Stimulated activated CD4-positive, alpha-beta T cell treated with anti-CD3 and anti-CD28 coated beads, TNF-alpha, amount 100 ng/mL, for 1 hour (primary cell): ENCODE results near the gene RNF227.
"Not testable (repeated sequence)": the region's sequence is repeated elsewhere in the genome, so short reads cannot be mapped to it uniquely, and the experiment has no call there.

Experiments
- DNase-seq, 3 donors: peaks; one replicate each; pipeline ENCODE4 v3.0.0-alpha.2; 2020; ENCODE audit warnings: low read depth in 3 of 3, low spot score in 1 of 3

RNF227 gene

DNA sequence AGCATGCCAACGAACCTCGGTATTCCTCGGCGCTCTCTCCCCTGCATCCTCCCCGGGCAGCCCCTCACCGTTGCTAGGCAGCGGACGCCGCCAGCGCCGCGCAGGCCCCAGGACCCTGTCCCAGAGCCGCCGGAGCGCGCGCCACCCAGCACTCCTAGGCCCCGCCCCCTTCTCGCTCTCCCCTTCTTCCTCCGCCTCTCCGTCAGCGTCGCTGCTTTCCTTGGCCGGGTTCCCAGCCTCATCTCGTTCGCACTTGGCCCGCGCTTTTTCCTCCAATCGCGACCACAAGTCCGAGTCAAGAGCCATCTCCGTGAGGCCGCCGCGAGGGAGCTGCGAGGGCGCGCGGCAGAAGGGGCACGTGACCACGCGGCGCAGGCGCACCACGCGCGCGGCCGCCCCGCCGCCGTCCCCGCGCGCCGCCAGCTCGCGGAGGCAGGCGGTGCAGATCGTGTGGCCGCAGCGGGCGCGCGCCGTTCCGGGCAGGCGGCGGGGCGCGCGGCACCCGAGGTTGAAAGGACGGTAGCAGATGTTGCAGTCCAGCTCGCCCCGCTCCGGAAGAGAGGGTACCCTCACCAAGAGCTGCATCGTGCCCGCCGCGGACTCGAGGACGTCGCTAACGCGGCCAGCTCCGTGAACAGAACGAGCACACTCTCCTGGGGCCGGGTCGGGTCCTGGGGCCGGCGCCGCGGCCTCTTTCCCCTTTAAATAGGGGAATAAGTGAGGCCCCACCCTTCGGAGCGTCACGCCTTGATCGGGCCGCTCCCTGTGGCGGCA is at the start of gene RNF227:
Gene RNF227, minus strand, starts transcription at position 679 of the 774 bp plus-strand sequence. Its CDS starts 94 bp downstream, at position 585.
- DNase-seq: peak; percentile 54 to 76 (median 63)

DNA sequence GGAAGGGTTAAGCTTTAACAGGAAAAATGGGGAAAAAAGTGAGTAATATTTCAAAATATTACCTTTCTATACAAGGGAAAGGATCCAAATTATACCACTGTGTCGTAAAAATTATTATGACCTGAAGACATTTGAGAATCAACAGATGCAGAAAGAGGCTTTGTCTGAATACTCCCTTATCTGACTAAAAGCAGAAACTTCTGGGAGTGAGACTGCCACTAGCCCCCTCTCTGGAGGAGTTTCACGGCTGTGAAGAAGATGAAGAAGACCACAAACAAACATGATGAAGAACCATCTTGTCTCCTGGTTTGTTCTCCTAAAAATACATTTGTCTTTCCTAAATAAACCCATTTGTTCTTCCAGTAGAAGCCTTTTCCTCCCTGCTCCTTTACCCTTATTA is 45.3 kb upstream of the RNF227 start:
- DNase-seq: no peak

DNA sequence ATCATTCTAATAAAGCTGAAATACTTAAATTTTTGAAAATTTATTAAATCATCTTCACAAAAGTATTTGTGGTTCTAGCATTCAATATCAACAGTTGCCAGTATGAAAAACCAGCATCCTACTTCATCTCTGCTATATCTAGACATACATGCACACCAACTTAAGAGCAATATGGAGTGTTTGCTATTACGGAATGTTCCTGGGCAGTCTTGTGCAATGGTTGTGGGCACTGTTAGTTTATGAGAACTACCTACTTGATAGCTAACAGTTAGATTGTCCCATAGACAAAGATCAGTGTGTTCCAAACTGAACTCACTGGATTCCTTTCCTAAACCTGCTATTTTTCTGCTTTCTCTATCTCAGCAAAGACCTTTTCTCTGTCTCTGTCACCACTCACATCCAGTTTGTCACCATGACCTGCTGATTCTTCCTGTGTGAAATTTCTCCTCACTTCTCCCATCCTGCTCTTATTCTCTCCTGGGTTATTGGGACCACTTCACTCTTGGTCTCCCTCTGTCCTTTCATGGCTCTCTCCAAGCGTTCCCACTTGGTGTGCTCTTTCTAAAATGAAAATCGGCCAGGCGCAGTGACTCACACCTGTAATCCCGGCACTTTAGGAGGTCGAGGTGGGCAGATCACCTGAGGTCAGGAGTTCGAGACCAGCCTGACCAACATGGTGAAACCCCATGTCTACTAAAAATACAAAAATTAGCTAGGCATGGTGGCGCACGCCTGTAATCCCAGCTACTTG is 43.6 kb upstream of the RNF227 start:
- no peak for DNase-seq

DNA sequence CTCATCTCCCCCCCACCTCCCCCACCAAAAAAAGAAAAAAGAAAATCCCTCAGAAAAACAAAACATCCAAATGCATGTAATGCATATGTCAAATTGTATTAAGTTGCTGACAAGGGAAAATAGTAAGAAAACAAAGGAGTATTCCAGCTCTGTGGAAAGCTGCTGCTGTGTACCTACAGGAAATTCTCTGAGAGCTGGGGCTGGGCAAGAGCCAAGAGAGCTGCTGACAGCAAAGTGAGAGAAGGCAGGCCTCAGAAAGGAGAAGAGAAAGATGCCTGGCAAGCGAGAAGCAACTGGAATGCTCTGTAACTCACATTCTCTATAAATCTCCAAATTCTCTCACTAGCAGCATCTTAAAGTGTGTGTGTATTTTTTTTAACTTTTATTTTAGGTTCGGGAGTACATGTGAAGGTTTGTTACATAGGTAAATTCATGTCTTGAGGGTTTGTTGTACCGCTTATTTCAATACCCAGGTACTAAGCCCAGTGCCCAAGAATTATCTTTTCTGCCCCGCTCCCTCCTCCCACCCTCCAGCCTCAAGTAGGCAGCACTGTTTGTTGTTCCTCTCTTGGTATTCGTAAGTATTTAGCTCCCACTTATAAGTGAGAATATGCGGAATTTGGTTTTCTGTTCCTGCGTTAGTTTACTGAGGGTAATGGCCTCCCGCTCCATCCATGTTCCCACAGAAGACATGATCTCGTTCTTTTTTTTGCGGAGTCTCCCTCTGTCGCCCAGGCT is 40.3 kb upstream of the RNF227 start:
- DNase-seq: no peak

DNA sequence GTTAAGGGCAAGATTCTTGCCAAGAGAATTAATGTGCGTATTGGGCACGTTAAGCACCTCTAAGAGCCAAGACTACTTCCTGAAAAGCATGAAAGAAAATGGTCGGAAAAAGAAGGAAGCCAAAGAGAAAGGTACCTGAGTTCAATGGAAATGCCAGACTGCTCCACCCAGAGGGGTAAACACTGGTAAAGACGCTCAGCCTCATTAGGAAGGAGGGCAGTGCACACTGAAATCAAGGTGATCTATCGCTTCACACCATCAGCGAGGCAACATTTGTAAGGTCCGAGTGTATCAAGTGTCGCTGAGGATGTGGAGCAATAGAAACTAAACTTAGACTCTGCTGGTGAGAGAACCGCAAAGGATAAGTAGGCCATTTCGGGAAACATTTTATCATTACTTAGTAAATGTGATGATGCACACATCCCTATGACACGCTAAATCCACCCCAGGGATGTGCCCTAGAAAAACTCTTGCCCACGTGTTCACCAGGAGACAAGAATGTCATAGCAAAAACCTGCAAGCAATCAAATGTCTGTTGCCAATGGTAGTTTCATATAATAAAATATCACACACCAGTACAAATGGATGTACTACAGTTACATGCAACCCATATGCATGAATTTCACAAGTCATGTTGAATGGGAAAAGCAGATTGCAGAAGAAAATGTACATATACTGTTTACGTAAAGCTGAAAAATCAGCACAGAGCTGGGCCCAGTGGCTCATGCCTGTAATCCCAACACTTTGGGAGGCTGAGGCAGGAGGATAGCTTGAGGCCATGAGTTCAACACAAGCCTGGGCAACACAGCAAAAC is 39.5 kb upstream of the RNF227 start:
- DNase-seq: no peak

DNA sequence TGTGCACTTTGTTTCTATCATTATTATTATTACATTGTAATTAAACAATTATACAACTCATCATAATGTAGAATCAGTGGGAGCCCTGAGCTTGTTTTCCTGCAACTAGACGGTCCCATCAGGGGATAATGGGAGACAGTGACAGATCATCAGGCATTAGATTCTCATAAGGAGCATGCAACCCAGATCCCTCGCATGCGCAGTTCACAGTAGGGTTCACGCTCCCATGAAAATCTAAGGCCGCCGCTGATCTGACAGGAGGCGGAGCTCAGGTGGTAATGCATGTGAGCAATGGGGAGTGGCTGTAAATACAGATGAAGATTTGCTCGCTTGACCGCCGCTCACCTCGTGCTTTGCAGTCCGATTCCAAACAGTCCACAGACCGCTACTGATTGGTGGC is 37.2 kb upstream of the RNF227 start:
- not testable (repeated sequence) for DNase-seq

DNA sequence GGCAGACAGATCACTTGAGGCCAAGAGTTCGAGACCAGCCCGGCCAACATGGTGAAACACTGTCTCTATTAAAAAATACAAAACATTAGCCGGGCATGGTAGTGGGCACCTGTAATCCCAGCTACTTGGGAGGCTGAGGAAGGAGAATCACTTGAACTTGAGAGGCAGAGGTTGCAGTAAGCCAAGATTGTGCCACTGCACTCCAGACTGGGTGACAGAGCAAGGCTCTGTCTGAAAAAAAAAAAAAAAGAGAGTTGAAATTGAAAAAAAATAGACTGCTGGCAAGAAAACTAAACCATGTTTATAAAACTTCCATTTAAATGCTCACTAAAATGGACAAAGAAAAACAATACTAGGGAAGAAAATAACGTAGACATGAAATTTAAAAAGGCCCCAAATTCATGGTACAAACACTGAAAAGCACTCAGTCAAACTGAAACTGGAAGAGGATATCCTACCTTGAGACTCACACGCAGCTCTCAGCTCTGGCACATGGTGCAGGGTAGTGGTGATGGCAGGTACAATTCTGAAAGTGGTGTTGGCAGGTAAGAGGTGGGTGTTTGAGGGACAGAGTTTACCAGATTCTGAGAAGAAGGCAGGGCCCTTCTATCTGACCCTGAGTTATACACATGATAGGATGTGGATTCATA is 35.2 kb upstream of the RNF227 start:
- peak in 1 of 3 donors; percentile 13 for DNase-seq

DNA sequence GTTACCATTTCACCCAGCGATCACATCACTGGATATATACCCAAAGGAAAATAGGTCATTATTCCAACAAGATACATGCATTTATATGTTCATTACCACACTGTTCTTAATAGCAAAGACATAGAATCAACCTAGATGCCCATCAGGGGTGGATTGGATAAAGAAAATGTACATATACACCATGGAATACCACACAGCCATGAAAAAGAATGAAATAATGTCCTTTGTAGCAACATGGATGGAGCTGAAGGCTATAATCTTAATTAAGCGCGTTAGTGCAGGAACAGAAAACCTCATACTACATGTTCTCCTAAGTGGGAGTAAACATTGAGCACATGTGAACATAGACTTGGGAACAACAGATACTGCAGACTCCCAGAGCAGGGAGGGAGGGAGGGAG is 34.5 kb upstream of the RNF227 start:
- DNase-seq: no peak

DNA sequence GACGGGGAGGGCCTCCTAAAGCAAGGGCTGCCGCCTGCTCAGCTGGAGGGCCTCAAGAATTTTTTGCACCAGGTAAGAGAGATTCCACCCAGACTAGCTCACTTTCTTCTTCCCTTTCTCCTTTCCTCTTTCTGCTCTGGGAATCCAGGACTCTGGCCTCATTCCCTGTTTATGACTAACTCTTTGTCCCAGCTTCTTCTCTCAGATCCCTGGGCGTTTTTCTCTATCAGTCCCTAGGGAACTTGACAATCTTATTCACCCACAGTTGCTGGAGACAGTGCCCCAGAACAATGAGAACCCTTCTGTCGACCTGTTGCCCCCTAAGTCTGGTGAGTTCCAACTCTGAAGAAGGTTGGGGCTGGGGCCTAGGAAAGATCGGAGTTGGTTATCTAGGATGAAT is 31.6 kb upstream of the RNF227 start:
- no peak for DNase-seq

DNA sequence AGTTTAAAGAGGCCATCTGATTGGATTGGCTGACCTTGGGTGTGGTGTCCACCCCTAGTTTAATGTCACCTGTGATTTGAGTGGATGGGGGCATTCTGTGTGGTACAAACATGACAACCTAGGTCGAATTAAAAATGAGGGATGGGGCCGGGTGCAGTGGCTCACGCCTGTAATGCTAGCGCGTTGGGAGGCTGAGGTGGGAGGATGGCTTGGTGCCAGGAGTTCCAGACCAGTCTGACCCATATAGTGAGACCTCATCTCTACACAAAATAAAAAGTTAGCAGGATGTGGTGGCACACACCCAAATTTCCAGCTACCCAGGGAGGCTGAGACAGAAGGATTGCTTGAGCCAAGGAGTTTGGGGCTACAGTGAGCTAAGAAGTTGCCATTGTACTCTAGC is 30.4 kb upstream of the RNF227 start:
- no peak for DNase-seq

DNA sequence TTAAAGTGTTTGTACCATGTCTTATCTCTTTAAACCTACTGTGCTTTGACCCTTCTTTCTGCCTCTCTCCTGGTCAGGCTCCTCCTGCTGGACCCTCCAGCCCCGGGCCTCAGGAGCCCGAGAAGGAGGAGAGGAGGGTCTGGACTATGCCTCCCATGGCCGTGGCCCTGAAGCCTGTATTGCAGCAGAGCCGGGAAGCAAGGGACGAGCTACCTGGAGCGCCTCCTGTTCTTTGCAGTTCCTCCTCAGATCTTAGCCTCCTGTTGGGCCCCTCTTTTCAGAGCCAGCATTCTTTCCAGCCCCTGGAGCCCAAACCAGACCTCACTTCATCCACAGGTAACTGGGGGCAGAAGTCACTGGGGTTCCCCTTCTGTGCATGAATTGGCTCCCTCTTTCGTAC is 29.6 kb upstream of the RNF227 start:
- DNase-seq: no peak

DNA sequence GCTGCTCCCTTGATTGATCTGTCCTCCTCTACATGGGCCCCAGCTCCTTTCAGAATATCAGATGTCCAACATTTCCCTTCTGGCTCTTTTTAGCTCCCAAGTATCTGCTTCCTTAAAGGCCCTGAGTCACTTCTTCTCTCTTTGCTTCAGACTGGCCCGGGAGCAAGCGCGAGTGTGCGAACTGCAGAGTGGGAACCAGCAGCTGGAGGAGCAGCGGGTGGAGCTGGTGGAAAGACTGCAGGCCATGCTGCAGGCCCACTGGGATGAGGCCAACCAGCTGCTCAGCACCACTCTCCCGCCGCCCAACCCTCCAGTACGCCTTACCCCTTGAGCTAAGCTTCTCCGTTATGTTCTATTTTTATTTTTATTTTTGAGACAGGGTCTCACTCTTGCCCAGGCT is 28.2 kb upstream of the RNF227 start:
- DNase-seq: no peak

DNA sequence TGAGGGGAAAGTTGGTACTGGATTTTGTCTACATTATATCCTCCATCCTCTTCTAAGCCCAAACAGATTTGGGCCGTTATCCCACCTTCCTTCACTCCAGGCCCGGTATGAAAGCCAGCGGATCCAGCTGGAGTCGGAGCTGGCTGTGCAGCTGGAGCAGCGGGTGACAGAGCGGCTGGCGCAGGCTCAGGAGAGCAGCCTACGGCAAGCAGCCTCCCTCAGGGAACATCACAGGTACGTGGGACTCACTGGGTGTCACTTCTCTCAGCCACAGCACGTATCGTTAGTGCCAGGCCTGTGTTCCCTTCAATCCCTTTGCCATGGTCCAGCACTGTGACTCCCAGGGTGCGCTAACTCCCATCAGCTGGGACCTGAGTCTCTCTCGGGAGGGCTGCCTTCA is 27.2 kb upstream of the RNF227 start:
- no peak for DNase-seq

DNA sequence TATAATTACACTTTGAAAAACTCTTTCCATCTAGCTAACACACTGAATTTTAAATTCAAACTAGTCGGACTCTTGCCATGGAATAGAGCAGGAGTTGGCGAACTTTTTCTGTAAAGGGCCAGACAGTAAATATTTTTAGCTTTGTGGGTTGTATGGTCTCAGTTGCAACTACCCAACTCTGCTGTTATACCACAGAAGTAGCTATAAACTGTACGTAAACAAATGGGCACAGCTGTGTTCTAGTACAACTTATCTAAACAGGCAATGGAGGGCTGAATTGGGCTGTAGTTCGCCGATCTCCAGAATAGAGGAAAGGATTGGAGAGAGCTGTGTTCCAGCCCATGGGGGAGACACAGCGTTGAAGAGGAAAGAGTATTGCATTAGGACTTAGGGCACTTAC is 24.7 kb upstream of the RNF227 start:
- DNase-seq: no peak

DNA sequence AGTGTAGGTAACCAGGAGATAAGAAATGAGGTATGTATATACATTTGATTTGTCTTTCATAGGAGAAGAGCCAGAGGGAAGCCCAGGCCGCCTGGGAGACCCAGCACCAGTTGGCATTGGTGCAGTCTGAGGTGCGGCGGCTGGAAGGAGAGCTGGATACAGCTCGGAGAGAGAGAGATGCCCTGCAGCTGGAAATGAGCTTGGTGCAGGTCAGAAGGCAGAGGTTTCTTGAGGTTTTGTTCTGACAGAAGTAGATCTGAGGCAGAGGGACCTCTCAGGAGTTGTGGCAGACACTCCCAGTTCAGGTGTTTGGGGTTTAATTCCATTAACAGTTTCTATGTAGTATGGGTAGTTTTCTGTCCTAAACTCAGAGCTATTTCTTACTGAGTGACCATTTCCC is 23.9 kb upstream of the RNF227 start:
- DNase-seq: no peak

DNA sequence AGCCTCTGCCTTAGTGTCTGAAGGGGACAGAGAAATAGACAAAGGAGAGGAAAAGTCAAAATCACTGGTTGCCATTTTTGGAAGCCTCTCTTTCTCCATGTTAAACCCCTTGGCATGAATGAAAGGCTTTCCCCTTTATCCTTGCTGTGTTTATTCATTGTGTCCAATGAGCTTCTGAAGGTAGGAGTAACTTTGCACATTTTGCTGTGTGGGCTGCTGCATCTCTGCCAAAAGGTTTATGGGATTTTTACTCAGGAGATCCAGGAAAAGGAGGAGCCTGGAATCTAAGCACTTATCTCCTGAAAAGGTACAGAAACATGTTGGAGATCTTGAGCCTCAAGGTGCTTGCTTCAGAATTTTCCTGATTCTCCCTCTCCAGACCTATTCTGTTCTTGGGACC is 19.8 kb upstream of the RNF227 start:
- DNase-seq: no peak

DNA sequence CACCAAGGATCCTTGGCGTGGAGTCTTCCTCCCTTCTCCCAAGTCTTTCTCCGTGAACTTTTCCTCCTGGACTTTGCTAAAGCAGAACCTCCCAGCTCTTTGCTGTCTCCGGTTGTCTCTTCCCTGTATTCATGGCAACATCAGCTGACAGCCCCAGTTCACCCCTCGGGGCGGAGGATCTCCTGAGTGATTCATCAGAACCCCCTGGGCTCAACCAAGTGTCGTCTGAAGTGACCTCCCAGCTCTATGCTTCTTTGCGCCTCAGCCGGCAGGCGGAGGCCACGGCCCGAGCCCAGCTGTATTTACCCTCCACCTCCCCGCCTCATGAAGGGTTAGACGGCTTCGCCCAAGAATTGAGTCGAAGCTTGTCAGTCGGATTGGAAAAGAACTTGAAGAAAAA is 16.9 kb upstream of the RNF227 start:
- DNase-seq: no peak

DNA sequence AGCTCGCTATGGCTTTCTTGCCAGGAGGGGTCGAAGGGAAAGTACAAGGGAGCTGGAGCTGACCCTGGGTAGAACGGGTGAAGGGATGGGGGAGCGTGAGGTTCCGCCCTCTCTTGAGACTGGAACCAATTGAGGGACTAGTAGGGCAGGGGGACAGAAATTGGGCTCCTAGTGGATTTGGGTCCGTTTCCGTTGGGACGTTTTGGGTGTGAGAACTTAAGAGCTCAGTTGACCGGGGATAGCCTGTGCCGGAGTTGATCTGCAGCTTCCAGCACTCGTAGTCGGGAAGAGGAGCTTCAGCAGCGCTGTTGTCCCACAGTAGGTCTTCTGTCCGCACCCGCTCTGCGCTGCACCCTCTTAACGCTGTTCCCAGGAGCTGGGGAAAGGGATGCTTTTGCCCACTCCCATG is 16.4 kb upstream of the RNF227 start:
- no peak for DNase-seq

DNA sequence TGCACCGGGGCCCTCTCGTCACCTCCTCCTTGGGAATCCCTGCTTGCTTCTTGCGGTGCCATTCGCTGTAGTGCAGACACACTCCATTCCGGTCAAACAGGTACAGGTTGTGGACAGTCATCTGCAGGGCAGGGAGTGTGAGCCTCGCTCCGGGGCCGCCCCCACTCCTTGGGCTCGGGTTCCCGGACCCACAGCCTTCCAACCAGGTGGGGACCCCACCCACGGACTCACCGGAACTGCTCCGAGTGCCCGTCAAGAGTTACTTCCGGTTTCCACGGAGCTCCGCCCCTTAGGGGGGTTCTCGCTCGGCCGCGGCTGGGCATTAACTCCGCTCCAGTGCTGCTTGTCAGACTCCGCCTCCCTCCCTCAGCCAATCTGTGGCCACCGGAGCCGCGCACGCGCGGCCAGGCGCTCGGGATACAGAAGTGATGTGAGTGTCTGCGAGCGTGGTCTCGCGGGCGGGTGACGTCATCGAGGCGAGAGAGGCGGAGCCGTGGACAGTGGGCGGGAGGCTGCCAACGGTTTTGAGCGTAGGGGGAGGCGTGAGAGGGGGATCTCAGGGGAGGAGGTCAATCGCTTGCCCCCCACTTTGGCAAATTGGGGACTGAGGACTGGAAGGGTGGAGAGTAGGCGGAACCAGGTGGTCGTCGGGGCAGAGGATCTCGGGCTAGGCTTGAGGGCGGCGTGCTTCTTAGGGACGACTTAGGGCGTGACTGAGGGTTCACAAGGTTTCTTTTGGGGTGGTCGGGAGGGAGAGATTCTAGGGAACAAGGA is 15.8 kb upstream of the RNF227 start, which contains the start of the genes CNTROB and TRAPPC1:
Gene CNTROB, plus strand, starts transcription at position 498 of the 774 bp plus-strand sequence. CDS start 874 bp downstream, outside the sequence.
Gene TRAPPC1, minus strand, starts transcription at position 238 of the 774 bp plus-strand sequence. Its CDS starts 117 bp downstream, at position 121.
- DNase-seq: peak; percentile 97 to 99 (median 98)
